ENCODE data around the gene CLRN2. TPM values are rescaled to one million over a fixed set of nuclear protein-coding genes. Genes with fewer than 3 reads are reported as not detected.

The CLRN2 gene
- total RNA-seq, 2 experiments from 2014 or later, result not detected

DNA sequence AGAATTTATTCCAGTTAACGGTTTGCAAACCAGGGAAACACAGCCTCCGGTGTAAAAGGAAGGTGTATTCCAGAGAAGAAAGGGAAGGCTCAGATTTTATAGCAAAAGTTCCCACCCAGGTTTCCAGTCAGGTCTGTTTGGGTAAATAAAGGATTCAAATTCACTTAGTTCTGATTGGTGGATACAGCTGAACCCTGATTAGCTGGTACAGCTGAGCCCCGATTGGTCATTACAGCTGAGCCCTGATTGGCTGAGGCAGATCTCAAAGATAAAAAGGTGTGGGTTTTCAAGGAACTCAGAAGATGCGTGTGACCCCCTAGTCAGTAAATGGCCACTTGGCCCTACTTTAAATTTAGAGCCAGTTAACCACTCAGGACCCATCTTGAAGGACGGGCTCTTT, 6.6 kb downstream of the CLRN2 start:
- Histone ChIP-seq H3K9me3 (ENCODE audit: low read length) (no peaks in the 10 kb centered on the region), H3K4me2 (ENCODE audit: low read length) (no peak overlapping the region), H3K27ac (ENCODE audit: low read depth, low read length, poor library complexity, severe bottlenecking) (no peak overlapping the region), H3K4me3 (ENCODE audit: low read depth, low read length, poor library complexity, severe bottlenecking) (no peak overlapping the region), H2AFZ (ENCODE audit: low read length) (no peak overlapping the region), H4K20me1 (ENCODE audit: insufficient read depth, low read length) (no peaks in the 10 kb centered on the region), H3K36me3 (ENCODE audit: insufficient read depth, low read length) (no peaks in the 10 kb centered on the region), H3K4me1 (ENCODE audit: insufficient read depth, low read length, poor library complexity, severe bottlenecking) (no peaks in the 10 kb centered on the region), H3K79me2 (ENCODE audit: insufficient read depth, low read depth, low read length) (no peaks in the 10 kb centered on the region), H3K9me2 (ENCODE audit: insufficient read depth, low read length) (no peaks in the 10 kb centered on the region)
- no peak for DNase-seq (ENCODE audit: low spot score)
- TF ChIP-seq CTCF (conservative IDR thresholded peaks at IDR 0.05; ENCODE audit: low read length) (no peak), EZH2phosphoT487 (IDR thresholded peaks at IDR 0.05; ENCODE audit: borderline replicate concordance, low read depth, low read length) (no peak)
- CTCF ChIA-PET (ENCODE audit: unreplicated experiment), result no interaction called here
- BruUV-seq (replicated peaks), result no TSS peak
- POLR2A ChIA-PET, result interaction anchor here (0.7 kb wide), 1 partner anchor 59 kb away, joined by 3 read pairs; no protein-coding TSS in a partner anchor
- intact Hi-C loops (cut with micrococcal nuclease; ENCODE audit: unreplicated experiment), result no loop called here

DNA sequence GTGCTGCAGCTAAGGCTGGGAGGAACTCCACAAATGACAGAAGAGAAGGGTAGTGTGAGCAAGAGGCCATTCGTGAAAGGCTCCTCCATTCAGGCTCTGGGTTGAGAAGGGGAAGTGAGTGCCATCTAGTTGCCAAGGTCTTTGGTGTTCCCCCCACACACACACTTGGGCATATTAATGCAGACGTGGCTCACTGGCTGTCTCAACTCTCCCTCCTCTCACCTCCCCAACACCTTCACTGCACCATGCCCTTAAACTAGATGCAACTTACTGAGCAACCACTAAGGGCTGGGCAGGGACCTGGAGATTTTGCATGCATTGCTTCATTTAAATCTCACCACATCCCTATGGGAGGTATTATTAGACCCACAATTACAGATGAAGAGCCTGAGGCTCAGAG, 8.7 kb downstream of the CLRN2 start:
- H3K4me3 ChIP-seq (ENCODE audit: low read depth, low read length, poor library complexity, severe bottlenecking), result no peak overlapping the region
- no peaks in the 10 kb centered on the region for H3K9me3 ChIP-seq (ENCODE audit: low read length)
- no peaks in the 10 kb centered on the region for H3K9me2 ChIP-seq (ENCODE audit: insufficient read depth, low read length)
- no peak for DNase-seq (ENCODE audit: low spot score)
- TF ChIP-seq EZH2phosphoT487 (IDR thresholded peaks at IDR 0.05; ENCODE audit: borderline replicate concordance, low read depth, low read length), result no peak
- TF ChIP-seq CTCF (conservative IDR thresholded peaks at IDR 0.05; ENCODE audit: low read length), result no peak
- no peaks in the 10 kb centered on the region for H4K20me1 ChIP-seq (ENCODE audit: insufficient read depth, low read length)
- no TSS peak for BruUV-seq (replicated peaks)
- no peak overlapping the region for H3K4me2 ChIP-seq (ENCODE audit: low read length)
- H2AFZ ChIP-seq (ENCODE audit: low read length), result no peak overlapping the region
- intact Hi-C loops (cut with micrococcal nuclease; ENCODE audit: unreplicated experiment), result no loop called here
- H3K4me1 ChIP-seq (ENCODE audit: insufficient read depth, low read length, poor library complexity, severe bottlenecking), result no peaks in the 10 kb centered on the region
- H3K36me3 ChIP-seq (ENCODE audit: insufficient read depth, low read length), result no peaks in the 10 kb centered on the region
- no peak overlapping the region for H3K27ac ChIP-seq (ENCODE audit: low read depth, low read length, poor library complexity, severe bottlenecking)
- CTCF ChIA-PET (ENCODE audit: unreplicated experiment), result no interaction called here
- POLR2A ChIA-PET, result interaction anchor here (0.6 to 0.7 kb wide), 2 partner anchors 34 to 612 kb away, joined by 3 to 5 read pairs; no protein-coding TSS in a partner anchor
- H3K79me2 ChIP-seq (ENCODE audit: insufficient read depth, low read depth, low read length), result no peaks in the 10 kb centered on the region

GRCh38 chr4:17526695-17527477, 11.9 kb downstream of the CLRN2 start:
- DNase-seq (ENCODE audit: low spot score), result no peak
- Histone ChIP-seq H4K20me1 (ENCODE audit: insufficient read depth, low read length) (no peaks in the 10 kb centered on the region), H2AFZ (ENCODE audit: low read length) (no peak overlapping the region), H3K4me3 (ENCODE audit: low read depth, low read length, poor library complexity, severe bottlenecking) (no peak overlapping the region), H3K36me3 (ENCODE audit: insufficient read depth, low read length) (no peaks in the 10 kb centered on the region), H3K27ac (ENCODE audit: low read depth, low read length, poor library complexity, severe bottlenecking) (no peak overlapping the region), H3K9me3 (ENCODE audit: low read length) (no peaks in the 10 kb centered on the region), H3K79me2 (ENCODE audit: insufficient read depth, low read depth, low read length) (no peaks in the 10 kb centered on the region), H3K4me2 (ENCODE audit: low read length) (no peak overlapping the region), H3K4me1 (ENCODE audit: insufficient read depth, low read length, poor library complexity, severe bottlenecking) (no peaks in the 10 kb centered on the region), H3K9me2 (ENCODE audit: insufficient read depth, low read length) (no peaks in the 10 kb centered on the region)
- BruUV-seq (replicated peaks), result no TSS peak
- intact Hi-C loops (cut with micrococcal nuclease; ENCODE audit: unreplicated experiment), result no loop called here
- ChIA-PET CTCF (ENCODE audit: unreplicated experiment) (no interaction called here), POLR2A (interaction anchor here (0.7 to 1.2 kb wide), 2 partner anchors 10 to 249 kb away, joined by 4 read pairs; no protein-coding TSS in a partner anchor)
- TF ChIP-seq CTCF (conservative IDR thresholded peaks at IDR 0.05; ENCODE audit: low read length), result no peak
- no peak for TF ChIP-seq EZH2phosphoT487 (IDR thresholded peaks at IDR 0.05; ENCODE audit: borderline replicate concordance, low read depth, low read length)
